ENCODE measurements around the gene SSH2.

The SSH2 gene

DNA sequence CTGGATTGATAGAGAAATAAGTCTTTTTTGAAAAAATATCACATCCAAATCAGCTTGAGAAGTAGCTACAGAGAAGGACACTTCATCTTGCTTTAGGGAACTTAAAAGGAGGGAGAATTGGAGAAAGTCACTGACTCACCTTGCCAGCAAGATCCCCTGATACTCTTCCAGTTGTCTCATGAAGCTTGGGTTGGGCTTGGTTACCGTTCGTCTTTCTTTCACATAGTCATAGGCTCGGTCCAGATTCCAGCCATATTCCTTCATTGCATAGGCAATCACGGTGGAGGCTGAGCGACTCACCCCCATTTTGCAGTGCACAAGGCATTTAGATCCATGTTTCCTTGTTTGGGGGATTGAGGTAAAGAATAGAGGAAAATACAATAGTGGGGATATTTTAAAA, 282.0 kb downstream of the SSH2 start:
- no peaks in the 10 kb centered on the region for H3K9me3 ChIP-seq (ENCODE audit: control insufficient read depth, low read length)
- H3K27ac ChIP-seq (ENCODE audit: insufficient read depth, low read length, poor library complexity, severe bottlenecking) = no peak overlapping the region
- DNase-seq = no peak
- H3K4me1 ChIP-seq (ENCODE audit: control insufficient read depth, insufficient read depth, low read length, poor library complexity, severe bottlenecking) = no peaks in the 10 kb centered on the region
- H3K27me3 ChIP-seq (replicated peaks; ENCODE audit: control insufficient read depth, insufficient read depth, low read length, poor library complexity, severe bottlenecking) = no peaks in the 10 kb centered on the region
- peaks cover 58% of the 10 kb centered on the region for H3K36me3 ChIP-seq (ENCODE audit: control insufficient read depth, insufficient read depth, low read length)
- H3K4me3 ChIP-seq (ENCODE audit: insufficient read depth, low read depth, low read length, poor library complexity, severe bottlenecking) = no peak overlapping the region

DNA sequence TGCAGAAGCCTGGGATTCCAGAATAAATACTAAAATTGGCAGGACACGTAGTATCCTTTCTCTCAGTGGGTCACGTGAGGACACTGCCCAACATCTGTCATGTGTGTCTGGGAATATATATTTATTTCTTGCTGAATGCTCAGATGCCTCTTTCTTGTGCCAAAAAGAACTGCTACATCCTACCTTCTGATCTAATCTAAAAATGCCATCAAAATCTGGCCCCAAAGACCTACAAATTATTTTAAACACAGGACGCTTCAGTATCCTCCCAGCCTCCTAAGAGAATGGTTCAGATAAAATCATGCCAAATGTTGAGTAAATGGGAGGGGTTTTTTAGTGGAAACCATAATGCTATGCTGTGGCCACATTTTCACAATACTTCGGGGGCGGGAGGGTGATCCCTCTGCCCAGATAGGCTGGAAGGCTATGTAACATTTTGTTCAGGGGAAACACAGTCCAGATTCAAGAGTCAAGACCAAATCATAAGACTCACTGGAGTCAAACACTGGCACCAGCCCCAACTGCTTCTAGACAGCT, 284.4 kb downstream of the SSH2 start:
- peaks cover 55% of the 10 kb centered on the region for H3K36me3 ChIP-seq (ENCODE audit: control insufficient read depth, insufficient read depth, low read length)
- no peaks in the 10 kb centered on the region for H3K27me3 ChIP-seq (replicated peaks; ENCODE audit: control insufficient read depth, insufficient read depth, low read length, poor library complexity, severe bottlenecking)
- DNase-seq = no peak
- no peaks in the 10 kb centered on the region for H3K4me1 ChIP-seq (ENCODE audit: control insufficient read depth, insufficient read depth, low read length, poor library complexity, severe bottlenecking)
- H3K4me3 ChIP-seq (ENCODE audit: insufficient read depth, low read depth, low read length, poor library complexity, severe bottlenecking) = no peak overlapping the region
- no peak overlapping the region for H3K27ac ChIP-seq (ENCODE audit: insufficient read depth, low read length, poor library complexity, severe bottlenecking)
- no peaks in the 10 kb centered on the region for H3K9me3 ChIP-seq (ENCODE audit: control insufficient read depth, low read length)

DNA sequence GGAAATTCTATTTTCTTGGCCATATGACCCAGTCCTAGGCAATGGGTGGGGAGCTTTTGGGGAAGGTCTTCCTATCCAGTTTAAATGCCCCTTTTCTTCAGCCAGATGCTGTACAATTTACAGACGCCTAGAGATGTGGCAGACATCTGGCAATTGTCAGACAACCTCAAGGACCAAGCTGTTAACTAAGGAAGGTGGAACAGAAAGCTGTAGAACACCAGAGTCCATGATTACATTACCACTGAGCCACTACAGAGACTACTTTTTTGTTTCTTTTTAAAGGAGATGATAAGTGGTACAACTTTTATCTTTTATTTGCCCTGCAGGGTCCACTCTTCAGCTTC, 286.2 kb downstream of the SSH2 start:
- Histone ChIP-seq H3K4me3 (ENCODE audit: insufficient read depth, low read depth, low read length, poor library complexity, severe bottlenecking) (no peak overlapping the region), H3K4me1 (ENCODE audit: control insufficient read depth, insufficient read depth, low read length, poor library complexity, severe bottlenecking) (no peaks in the 10 kb centered on the region), H3K27me3 (replicated peaks; ENCODE audit: control insufficient read depth, insufficient read depth, low read length, poor library complexity, severe bottlenecking) (no peaks in the 10 kb centered on the region), H3K9me3 (ENCODE audit: control insufficient read depth, low read length) (no peaks in the 10 kb centered on the region), H3K27ac (ENCODE audit: insufficient read depth, low read length, poor library complexity, severe bottlenecking) (no peak overlapping the region), H3K36me3 (ENCODE audit: control insufficient read depth, insufficient read depth, low read length) (peaks cover 40% of the 10 kb centered on the region)
- no peak for DNase-seq

DNA sequence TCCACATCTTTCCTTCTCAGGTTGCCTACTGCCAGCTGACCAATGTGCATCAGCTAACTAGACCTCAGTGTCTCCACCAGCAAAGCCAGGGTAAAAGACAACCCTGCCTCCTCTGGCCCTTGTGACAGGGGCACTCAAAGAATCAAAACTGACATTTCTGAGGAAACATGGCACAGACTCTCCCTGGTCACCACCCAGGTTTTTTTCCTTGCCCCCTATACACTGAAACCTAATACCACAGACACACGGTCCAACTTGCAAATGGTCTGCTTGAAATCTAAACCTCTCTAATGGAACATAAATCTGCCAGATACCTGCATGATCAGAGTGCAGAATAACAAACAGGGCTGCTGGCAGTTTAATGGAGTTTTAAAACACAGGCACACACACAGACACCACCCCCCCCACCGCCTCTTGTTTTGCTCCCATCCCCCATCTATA, 287.8 kb downstream of the SSH2 start:
- H3K4me1 ChIP-seq (ENCODE audit: control insufficient read depth, insufficient read depth, low read length, poor library complexity, severe bottlenecking) = no peaks in the 10 kb centered on the region
- H3K27ac ChIP-seq (ENCODE audit: insufficient read depth, low read length, poor library complexity, severe bottlenecking) = no peak overlapping the region
- H3K27me3 ChIP-seq (replicated peaks; ENCODE audit: control insufficient read depth, insufficient read depth, low read length, poor library complexity, severe bottlenecking) = no peaks in the 10 kb centered on the region
- DNase-seq = no peak
- peaks cover 40% of the 10 kb centered on the region for H3K36me3 ChIP-seq (ENCODE audit: control insufficient read depth, insufficient read depth, low read length)
- H3K9me3 ChIP-seq (ENCODE audit: control insufficient read depth, low read length) = no peaks in the 10 kb centered on the region
- H3K4me3 ChIP-seq (ENCODE audit: insufficient read depth, low read depth, low read length, poor library complexity, severe bottlenecking) = no peak overlapping the region

DNA sequence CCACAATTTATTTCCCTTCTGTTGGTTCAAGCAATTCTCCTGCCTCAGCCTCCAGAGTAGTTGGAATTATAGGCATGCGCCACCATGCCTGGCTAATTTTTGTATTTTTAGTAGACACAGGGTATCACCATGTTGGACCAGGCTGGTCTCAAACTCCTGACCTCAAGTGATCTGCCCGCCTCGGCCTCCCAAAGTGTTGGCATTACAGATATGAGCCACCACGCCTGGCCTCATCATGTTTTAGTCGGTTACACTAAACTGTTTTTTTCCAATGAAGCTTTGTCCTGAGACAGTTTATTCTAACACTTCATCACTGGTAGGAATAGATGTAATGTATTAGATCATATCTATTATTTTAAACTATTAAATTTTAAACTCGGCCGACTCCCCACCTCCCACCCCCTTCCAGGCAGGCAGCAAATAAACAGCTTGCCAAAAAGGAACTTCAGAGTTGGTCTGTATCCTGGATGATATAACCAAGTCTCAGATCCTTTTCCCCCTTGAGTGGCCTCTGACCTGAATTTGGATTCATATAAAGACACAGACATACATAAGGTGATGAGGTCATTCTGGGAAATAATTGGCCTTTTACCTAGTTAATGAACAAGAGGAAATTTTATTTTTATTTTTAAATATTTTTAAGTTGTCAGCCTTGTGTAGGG, 288.9 kb downstream of the SSH2 start:
- no peaks in the 10 kb centered on the region for H3K9me3 ChIP-seq (ENCODE audit: control insufficient read depth, low read length)
- no peaks in the 10 kb centered on the region for H3K27me3 ChIP-seq (replicated peaks; ENCODE audit: control insufficient read depth, insufficient read depth, low read length, poor library complexity, severe bottlenecking)
- no peaks in the 10 kb centered on the region for H3K4me1 ChIP-seq (ENCODE audit: control insufficient read depth, insufficient read depth, low read length, poor library complexity, severe bottlenecking)
- no peak overlapping the region for H3K4me3 ChIP-seq (ENCODE audit: insufficient read depth, low read depth, low read length, poor library complexity, severe bottlenecking)
- peaks cover 44% of the 10 kb centered on the region for H3K36me3 ChIP-seq (ENCODE audit: control insufficient read depth, insufficient read depth, low read length)
- H3K27ac ChIP-seq (ENCODE audit: insufficient read depth, low read length, poor library complexity, severe bottlenecking) = no peak overlapping the region
- no peak for DNase-seq

DNA sequence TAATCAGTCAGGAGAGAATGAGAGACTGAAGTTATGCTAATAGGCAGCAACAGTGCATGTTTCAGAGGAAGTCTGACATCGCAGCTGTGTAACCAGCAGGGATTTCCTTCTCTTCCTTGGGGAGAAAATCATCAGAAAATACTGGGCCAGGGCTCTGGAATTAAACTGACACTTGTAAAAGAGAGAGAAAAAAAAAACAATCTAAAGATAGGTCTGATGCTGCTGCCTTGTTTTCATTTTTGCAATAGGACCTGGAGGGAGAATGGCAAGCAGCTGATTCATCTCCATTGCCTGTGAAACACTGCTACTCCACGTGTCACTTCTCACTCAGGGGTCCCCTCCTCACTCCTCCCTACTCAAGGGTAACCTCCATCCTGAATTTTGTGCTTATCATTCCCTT, 289.6 kb downstream of the SSH2 start:
- Histone ChIP-seq H3K4me3 (ENCODE audit: insufficient read depth, low read depth, low read length, poor library complexity, severe bottlenecking) (no peak overlapping the region), H3K36me3 (ENCODE audit: control insufficient read depth, insufficient read depth, low read length) (peaks cover 45% of the 10 kb centered on the region), H3K9me3 (ENCODE audit: control insufficient read depth, low read length) (no peaks in the 10 kb centered on the region), H3K4me1 (ENCODE audit: control insufficient read depth, insufficient read depth, low read length, poor library complexity, severe bottlenecking) (no peaks in the 10 kb centered on the region), H3K27ac (ENCODE audit: insufficient read depth, low read length, poor library complexity, severe bottlenecking) (no peak overlapping the region), H3K27me3 (replicated peaks; ENCODE audit: control insufficient read depth, insufficient read depth, low read length, poor library complexity, severe bottlenecking) (no peaks in the 10 kb centered on the region)
- no peak for DNase-seq

DNA sequence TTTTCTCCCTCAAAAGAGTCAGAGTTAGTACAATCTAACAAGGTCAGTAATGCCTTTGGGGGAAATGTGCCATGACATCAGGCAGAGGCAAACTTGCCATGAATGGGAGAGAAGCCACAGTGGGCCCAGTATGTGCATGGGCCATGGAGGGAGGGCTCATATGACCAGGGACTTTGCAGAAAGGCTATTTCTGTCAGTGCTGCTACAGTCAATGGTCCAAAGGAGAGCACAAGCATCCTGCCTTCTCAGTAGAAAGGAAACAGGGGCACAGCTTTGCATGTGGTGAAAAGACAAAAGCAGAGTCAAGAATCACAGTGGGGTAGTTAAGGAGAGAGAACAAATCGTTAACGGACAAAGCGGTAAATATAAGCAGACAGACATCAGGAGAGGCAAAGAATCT, 296.1 kb downstream of the SSH2 start:
- Histone ChIP-seq H3K4me1 (ENCODE audit: control insufficient read depth, insufficient read depth, low read length, poor library complexity, severe bottlenecking) (no peaks in the 10 kb centered on the region), H3K27ac (ENCODE audit: insufficient read depth, low read length, poor library complexity, severe bottlenecking) (no peak overlapping the region), H3K9me3 (ENCODE audit: control insufficient read depth, low read length) (no peaks in the 10 kb centered on the region), H3K4me3 (ENCODE audit: insufficient read depth, low read depth, low read length, poor library complexity, severe bottlenecking) (no peak overlapping the region), H3K27me3 (replicated peaks; ENCODE audit: control insufficient read depth, insufficient read depth, low read length, poor library complexity, severe bottlenecking) (no peaks in the 10 kb centered on the region), H3K36me3 (ENCODE audit: control insufficient read depth, insufficient read depth, low read length) (peaks cover 65% of the 10 kb centered on the region)
- DNase-seq = no peak

DNA sequence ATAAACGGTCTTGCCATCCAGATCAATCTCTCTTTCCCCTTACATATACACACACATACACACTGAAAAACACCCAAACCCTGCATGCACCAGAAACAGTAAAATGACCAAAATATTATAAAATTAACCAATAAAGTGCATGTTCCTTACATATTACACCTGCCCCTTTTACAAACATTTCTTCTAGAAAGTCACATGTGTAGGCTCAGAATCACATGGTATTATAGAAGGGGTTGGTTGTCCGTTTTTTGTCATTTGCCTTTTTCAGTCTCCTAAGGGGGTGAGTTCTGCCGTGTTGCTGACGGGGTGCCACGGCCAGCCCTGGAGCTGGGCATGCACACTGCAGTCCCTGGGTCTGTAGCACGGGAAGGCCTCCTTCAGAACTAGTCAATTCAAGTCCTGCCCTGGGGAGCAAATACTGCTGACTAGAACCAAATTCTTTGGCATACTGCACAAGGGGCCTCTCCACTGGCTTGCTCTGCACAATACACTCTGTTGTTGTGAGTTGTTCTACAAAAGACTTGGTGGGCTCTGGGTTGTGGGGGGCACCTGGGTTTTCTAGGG, 299.3 kb downstream of the SSH2 start:
- Histone ChIP-seq H3K9me3 (ENCODE audit: control insufficient read depth, low read length) (no peaks in the 10 kb centered on the region), H3K4me1 (ENCODE audit: control insufficient read depth, insufficient read depth, low read length, poor library complexity, severe bottlenecking) (no peaks in the 10 kb centered on the region), H3K36me3 (ENCODE audit: control insufficient read depth, insufficient read depth, low read length) (peaks cover 42% of the 10 kb centered on the region), H3K4me3 (ENCODE audit: insufficient read depth, low read depth, low read length, poor library complexity, severe bottlenecking) (no peak overlapping the region), H3K27ac (ENCODE audit: insufficient read depth, low read length, poor library complexity, severe bottlenecking) (no peak overlapping the region), H3K27me3 (replicated peaks; ENCODE audit: control insufficient read depth, insufficient read depth, low read length, poor library complexity, severe bottlenecking) (no peaks in the 10 kb centered on the region)
- no peak for DNase-seq

DNA sequence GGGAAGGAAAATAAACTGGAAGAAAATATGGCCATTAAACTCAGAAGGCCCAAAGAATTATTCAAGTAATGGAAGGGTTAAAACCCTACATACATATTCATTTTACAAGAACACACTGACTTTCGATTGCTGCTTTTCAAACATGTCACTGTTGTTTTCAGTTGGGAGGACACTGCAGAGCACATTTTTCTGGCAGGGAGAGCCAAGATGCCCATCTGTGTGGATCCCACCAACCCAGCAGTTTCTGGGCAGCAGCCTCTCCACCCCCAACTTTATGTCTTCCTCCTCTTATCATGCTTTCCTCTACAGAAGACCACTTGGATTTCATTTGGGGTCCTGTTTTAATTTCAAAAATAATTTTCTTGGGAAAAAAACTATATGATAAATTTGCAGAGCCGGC, 300.2 kb downstream of the SSH2 start:
- Histone ChIP-seq H3K4me1 (ENCODE audit: control insufficient read depth, insufficient read depth, low read length, poor library complexity, severe bottlenecking) (no peaks in the 10 kb centered on the region), H3K9me3 (ENCODE audit: control insufficient read depth, low read length) (no peaks in the 10 kb centered on the region), H3K27ac (ENCODE audit: insufficient read depth, low read length, poor library complexity, severe bottlenecking) (no peak overlapping the region), H3K36me3 (ENCODE audit: control insufficient read depth, insufficient read depth, low read length) (peaks cover 41% of the 10 kb centered on the region), H3K27me3 (replicated peaks; ENCODE audit: control insufficient read depth, insufficient read depth, low read length, poor library complexity, severe bottlenecking) (no peaks in the 10 kb centered on the region), H3K4me3 (ENCODE audit: insufficient read depth, low read depth, low read length, poor library complexity, severe bottlenecking) (no peak overlapping the region)
- DNase-seq = no peak

DNA sequence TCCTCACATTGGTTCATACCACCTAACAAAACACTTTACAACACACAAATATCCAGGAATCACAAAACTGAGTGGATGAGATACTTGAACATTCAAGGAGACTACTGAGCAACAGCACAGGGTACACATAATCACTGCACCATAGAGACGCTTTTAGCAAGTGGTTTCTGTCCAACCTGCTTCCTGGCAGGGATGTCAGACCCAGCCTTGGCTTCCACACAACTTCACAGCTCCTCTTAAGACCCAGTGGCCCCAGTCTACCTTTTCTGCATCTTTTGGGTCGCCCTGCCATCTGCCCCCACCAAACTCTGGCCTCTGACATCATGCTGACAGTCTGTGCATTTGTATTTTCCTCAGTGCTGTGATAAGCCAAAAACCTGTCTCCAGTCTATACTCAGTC, 301.4 kb downstream of the SSH2 start:
- Histone ChIP-seq H3K9me3 (ENCODE audit: control insufficient read depth, low read length) (no peaks in the 10 kb centered on the region), H3K36me3 (ENCODE audit: control insufficient read depth, insufficient read depth, low read length) (peaks cover 33% of the 10 kb centered on the region), H3K4me3 (ENCODE audit: insufficient read depth, low read depth, low read length, poor library complexity, severe bottlenecking) (no peak overlapping the region), H3K27me3 (replicated peaks; ENCODE audit: control insufficient read depth, insufficient read depth, low read length, poor library complexity, severe bottlenecking) (no peaks in the 10 kb centered on the region), H3K4me1 (ENCODE audit: control insufficient read depth, insufficient read depth, low read length, poor library complexity, severe bottlenecking) (no peaks in the 10 kb centered on the region), H3K27ac (ENCODE audit: insufficient read depth, low read length, poor library complexity, severe bottlenecking) (no peak overlapping the region)
- DNase-seq = no peak
